ENCODE data around the gene BBLN. TPM values are rescaled to one million over a fixed set of nuclear protein-coding genes. Genes with fewer than 3 reads are reported as not detected.

Gene BBLN
- total RNA-seq, 2 experiments from 2014 or later, result 53.6 to 55.9 TPM

- H3K36me3 ChIP-seq (ENCODE audit: insufficient read depth, low read length), result peaks cover 13% of the 10 kb centered on the region
- DNase-seq (no peak), ATAC-seq (ENCODE audit: poor library complexity) (no peak)
- no peaks in the 10 kb centered on the region for H3K27me3 ChIP-seq (ENCODE audit: control insufficient read depth in 1 of 2, insufficient read depth in 2 of 2, low read length in 2 of 2)
- no peak overlapping the region for H3K4me3 ChIP-seq (ENCODE audit: low read length)
- intact Hi-C loops (cut with DNase I, micrococcal nuclease), result loop anchor here (5.0 to 10.0 kb wide), 4 partner anchors 77 to 177 kb away; partner anchors contain the start of gene DPM2 (in 1 of the 2)
- Mint-ChIP-seq H3K4me3 (no peak overlapping the region), H3K27ac (no peak overlapping the region), H3K4me1 (ENCODE audit: low read depth) (peaks cover 8% of the 10 kb centered on the region), H3K36me3 (ENCODE audit: low read depth) (peaks cover 28% of the 10 kb centered on the region), H3K27me3 (no peaks in the 10 kb centered on the region), H3K9me3 (no peaks in the 10 kb centered on the region)
- H3K27ac ChIP-seq (ENCODE audit: low read depth in 1 of 2, low read length in 2 of 2), result no peak overlapping the region
- peaks cover 15% of the 10 kb centered on the region for H3K4me1 ChIP-seq (ENCODE audit: insufficient read depth, low read length)
- H3K9me3 ChIP-seq (ENCODE audit: control insufficient read depth in 1 of 2, insufficient read depth in 1 of 2, low read length in 2 of 2), result peaks cover 0 to 5% of the 10 kb centered on the region in 2 experiments
- CTCF ChIA-PET, result no interaction called here
- no peak for TF ChIP-seq CTCF (IDR thresholded peaks at IDR 0.05)
- POLR2A ChIA-PET, result interaction anchor here (0.9 to 1.2 kb wide), 2 partner anchors 42 to 138 kb away, joined by 3 to 4 read pairs; no protein-coding TSS in a partner anchor
Observed at GRCh38 chr9:128114326-128115186, 45.5 kb upstream of the BBLN start.

GRCh38 chr9:128115187-128116103 is 44.6 kb upstream of the BBLN start:
- Mint-ChIP-seq H3K36me3 (ENCODE audit: low read depth) (peaks cover 22% of the 10 kb centered on the region), H3K4me3 (no peak overlapping the region), H3K27ac (no peak overlapping the region), H3K9me3 (no peaks in the 10 kb centered on the region), H3K27me3 (no peaks in the 10 kb centered on the region), H3K4me1 (ENCODE audit: low read depth) (peaks cover 6% of the 10 kb centered on the region)
- ChIA-PET POLR2A (interaction anchor here (0.9 to 1.2 kb wide), 2 partner anchors 43 to 139 kb away, joined by 3 to 4 read pairs; no protein-coding TSS in a partner anchor), CTCF (interaction anchor here (1.0 kb wide), 1 partner anchor 13 kb away, joined by 3 read pairs; no protein-coding TSS in a partner anchor)
- intact Hi-C loops (cut with DNase I, micrococcal nuclease), result loop anchor here (2.0 to 10.0 kb wide), 5 partner anchors 59 to 178 kb away; partner anchors contain the start of gene DPM2 (in 1 of the 2)
- peak in 2 of 14 experiments; percentile 55 to 69 for DNase-seq
- Histone ChIP-seq H3K9me3 (ENCODE audit: control insufficient read depth in 1 of 2, insufficient read depth in 1 of 2, low read length in 2 of 2) (peaks cover 0 to 5% of the 10 kb centered on the region in 2 experiments), H3K36me3 (ENCODE audit: insufficient read depth, low read length) (peaks cover 13% of the 10 kb centered on the region), H3K4me3 (ENCODE audit: low read length) (no peak overlapping the region), H3K27me3 (ENCODE audit: control insufficient read depth in 1 of 2, insufficient read depth in 2 of 2, low read length in 2 of 2) (no peaks in the 10 kb centered on the region), H3K4me1 (ENCODE audit: insufficient read depth, low read length) (peaks cover 15% of the 10 kb centered on the region), H3K27ac (ENCODE audit: low read depth in 1 of 2, low read length in 2 of 2) (no peak overlapping the region)
- no peak for TF ChIP-seq CTCF (IDR thresholded peaks at IDR 0.05)
- ATAC-seq (ENCODE audit: poor library complexity), result no peak
